HL-60 (cell line): ENCODE results near the gene SMARCB1.

Experiments used
- DNase-seq, 2 experiments: peaks; one replicate each; pipeline ENCODE4 v3.0.0-alpha.2; 2010 to 2020; ENCODE audit warnings: low read depth in 1 of 2, low spot score in 1 of 2
- H3K27ac ChIP-seq: fragments of 250-450 bp; sonication (Bioruptor Pico); replicated peaks from 2 replicates; pipeline ENCODE4 v1.5.1; 2020; ENCODE audit warnings: mild to moderate bottlenecking, moderate library complexity
- H3K27me3 ChIP-seq: fragments of 250-450 bp; sonication (Bioruptor Pico); 2 replicates; pipeline ENCODE4 v1.5.1; 2021; ENCODE audit warnings: mild to moderate bottlenecking, moderate library complexity; ENCODE audit not compliant: insufficient read depth, poor library complexity, severe bottlenecking
- H3K4me3 ChIP-seq: replicated peaks from 2 replicates; pipeline ENCODE4 v1.5.1; 2011; ENCODE audit warnings: mild to moderate bottlenecking, control low read depth, low read length; ENCODE audit not compliant: insufficient read depth
- CTCF ChIP-seq: IDR thresholded peaks from one replicate; pipeline ENCODE4 v1.5.1; 2011; ENCODE audit warnings: low read length, control low read depth, inconsistent platforms; ENCODE audit not compliant: insufficient read depth
- GABPA ChIP-seq: IDR thresholded peaks from 2 replicates; pipeline ENCODE4 v1.6.1; 2012; ENCODE audit warnings: low read depth
- POLR2AphosphoS5 ChIP-seq: IDR thresholded peaks from 2 replicates; pipeline ENCODE4 v1.6.1; 2012; ENCODE audit warnings: low read depth
- REST ChIP-seq: IDR thresholded peaks from 2 replicates; pipeline ENCODE4 v1.6.1; 2012; ENCODE audit warnings: low read depth; ENCODE audit not compliant: insufficient replicate concordance
- SPI1 ChIP-seq: IDR thresholded peaks from 2 replicates; pipeline ENCODE4 v1.6.1; 2012; ENCODE audit warnings: low read depth, mild to moderate bottlenecking, borderline replicate concordance

Gene SMARCB1

GRCh38 chr22:23790819-23791737 is 4.3 kb downstream of the SMARCB1 start:
- no peak for TF ChIP-seq SPI1
- no peak for TF ChIP-seq REST
- TF ChIP-seq GABPA: no peak
- TF ChIP-seq CTCF: no peak
- no peak for TF ChIP-seq POLR2AphosphoS5
- Histone ChIP-seq H3K27ac (no peak overlapping the region), H3K4me3 (no peak overlapping the region), H3K27me3 (no peaks in the 10 kb centered on the region)
- DNase-seq: no peak

GRCh38 chr22:23791738-23792645 is 5.2 kb downstream of the SMARCB1 start:
- DNase-seq: no peak
- no peak overlapping the region for H3K27ac ChIP-seq
- TF ChIP-seq CTCF (no peak), GABPA (no peak), REST (no peak), POLR2AphosphoS5 (no peak), SPI1 (no peak)
- no peak overlapping the region for H3K4me3 ChIP-seq
- no peaks in the 10 kb centered on the region for H3K27me3 ChIP-seq

GRCh38 chr22:23793326-23793725 is 6.6 kb downstream of the SMARCB1 start:
- H3K4me3 ChIP-seq: no peak overlapping the region
- H3K27ac ChIP-seq: no peak overlapping the region
- no peaks in the 10 kb centered on the region for H3K27me3 ChIP-seq
- DNase-seq: no peak
- TF ChIP-seq REST (no peak), GABPA (no peak), CTCF (no peak), SPI1 (no peak), POLR2AphosphoS5 (no peak)
